Measurements from ENCODE around the gene RMDN3. TPM values are rescaled to one million over a fixed set of nuclear protein-coding genes. Genes with fewer than 3 reads are reported as not detected.

RMDN3 gene
- total RNA-seq, 2 donors from 2014 or later: 17.2 to 34.5 TPM

GRCh38 chr15:40764629-40765103 lies 9.6 kb upstream of the RMDN3 start:
- peak overlapping the region; percentile 78 to 88 for H3K27ac ChIP-seq
- H3K4me3 ChIP-seq: peak overlapping the region; percentile 79
- H3K4me1 ChIP-seq (ENCODE audit: control insufficient read depth in 1 of 2, low read depth in 2 of 2): peaks cover 19 to 39% of the 10 kb centered on the region in 2 donors
- no peak for TF ChIP-seq CTCF (IDR thresholded peaks at IDR 0.05)
- no peaks in the 10 kb centered on the region for H3K9me3 ChIP-seq
- ATAC-seq (ENCODE audit: insufficient number of reproducible peaks, low FRiP score, low read depth) (no peak), DNase-seq (ENCODE audit: low spot score) (no peak)
- H3K27me3 ChIP-seq (replicated peaks; ENCODE audit: insufficient read depth): no peaks in the 10 kb centered on the region
- no peaks in the 10 kb centered on the region for H3K36me3 ChIP-seq

- Histone ChIP-seq H3K36me3 (no peaks in the 10 kb centered on the region), H3K27ac (peak within 1 kb of the TSS; percentile 78 to 88), H3K4me1 (ENCODE audit: control insufficient read depth in 1 of 2, low read depth in 2 of 2) (peaks cover 19 to 39% of the 10 kb centered on the region in 2 donors), H3K4me3 (peak within 1 kb of the TSS; percentile 79), H3K9me3 (no peaks in the 10 kb centered on the region), H3K27me3 (replicated peaks; ENCODE audit: insufficient read depth) (no peaks in the 10 kb centered on the region)
- no peak for DNase-seq (ENCODE audit: low spot score)
- TF ChIP-seq CTCF (IDR thresholded peaks at IDR 0.05): peak; percentile 41
- peak; percentile 26 for ATAC-seq (ENCODE audit: insufficient number of reproducible peaks, low FRiP score, low read depth)
Measured at GRCh38 chr15:40763801-40764628, 9.0 kb upstream of the RMDN3 start, which contains the start of gene GCHFR. TSS of gene GCHFR (plus strand) at chr15:40764068. CDS start at chr15:40764181, 113 bp downstream.

- H3K27me3 ChIP-seq (replicated peaks; ENCODE audit: insufficient read depth): no peaks in the 10 kb centered on the region
- DNase-seq (ENCODE audit: low spot score) (no peak), ATAC-seq (ENCODE audit: insufficient number of reproducible peaks, low FRiP score, low read depth) (peak; percentile 29)
- H3K9me3 ChIP-seq: no peaks in the 10 kb centered on the region
- H3K36me3 ChIP-seq: no peaks in the 10 kb centered on the region
- H3K27ac ChIP-seq: peak overlapping the region; percentile 78 to 88
- no peak for TF ChIP-seq CTCF (IDR thresholded peaks at IDR 0.05)
- peaks cover 19 to 39% of the 10 kb centered on the region in 2 donors for H3K4me1 ChIP-seq (ENCODE audit: control insufficient read depth in 1 of 2, low read depth in 2 of 2)
- H3K4me3 ChIP-seq: peak overlapping the region; percentile 79
Measured at GRCh38 chr15:40762919-40763800, 8.1 kb upstream of the RMDN3 start.

GRCh38 chr15:40759961-40760360 lies 4.9 kb upstream of the RMDN3 start:
- no peak overlapping the region for H3K4me3 ChIP-seq
- no peaks in the 10 kb centered on the region for H3K27me3 ChIP-seq (replicated peaks; ENCODE audit: insufficient read depth)
- no peaks in the 10 kb centered on the region for H3K36me3 ChIP-seq
- peaks cover 5 to 24% of the 10 kb centered on the region in 2 donors for H3K4me1 ChIP-seq (ENCODE audit: control insufficient read depth in 1 of 2, low read depth in 2 of 2)
- H3K9me3 ChIP-seq: no peaks in the 10 kb centered on the region
- TF ChIP-seq CTCF (IDR thresholded peaks at IDR 0.05): no peak
- H3K27ac ChIP-seq: no peak overlapping the region
- ATAC-seq (ENCODE audit: insufficient number of reproducible peaks, low FRiP score, low read depth) (no peak), DNase-seq (ENCODE audit: low spot score) (no peak)

- no peak overlapping the region for H3K4me3 ChIP-seq
- ATAC-seq (ENCODE audit: insufficient number of reproducible peaks, low FRiP score, low read depth): no peak
- TF ChIP-seq CTCF (IDR thresholded peaks at IDR 0.05): no peak
- H3K4me1 ChIP-seq (ENCODE audit: control insufficient read depth in 1 of 2, low read depth in 2 of 2): peaks cover 7 to 20% of the 10 kb centered on the region in 2 donors
- peaks cover 2% of the 10 kb centered on the region for H3K36me3 ChIP-seq
- DNase-seq (ENCODE audit: low spot score): no peak
- H3K27me3 ChIP-seq (replicated peaks; ENCODE audit: insufficient read depth): no peaks in the 10 kb centered on the region
- no peaks in the 10 kb centered on the region for H3K9me3 ChIP-seq
- no peak overlapping the region for H3K27ac ChIP-seq
Measured at GRCh38 chr15:40756938-40757337, 1.9 kb upstream of the RMDN3 start.

Data from thoracic aorta (tissue), 2 donors.